COLO668 (cell line): Measurements from ENCODE around the gene SFXN1.
A peak's percentile ranks its signal among the peaks of the same experiment; 100 is the strongest.
"Not testable (repeated sequence)": the region's sequence is repeated elsewhere in the genome, so short reads cannot be mapped to it uniquely, and the experiment has no call there.

Experiments
- DNase-seq: peaks from one replicate; lab custom pipeline; 2025; ENCODE audit not compliant: unreplicated experiment; lab: John Stamatoyannopoulos, UW

SFXN1 gene, protein sequence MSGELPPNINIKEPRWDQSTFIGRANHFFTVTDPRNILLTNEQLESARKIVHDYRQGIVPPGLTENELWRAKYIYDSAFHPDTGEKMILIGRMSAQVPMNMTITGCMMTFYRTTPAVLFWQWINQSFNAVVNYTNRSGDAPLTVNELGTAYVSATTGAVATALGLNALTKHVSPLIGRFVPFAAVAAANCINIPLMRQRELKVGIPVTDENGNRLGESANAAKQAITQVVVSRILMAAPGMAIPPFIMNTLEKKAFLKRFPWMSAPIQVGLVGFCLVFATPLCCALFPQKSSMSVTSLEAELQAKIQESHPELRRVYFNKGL

DNA sequence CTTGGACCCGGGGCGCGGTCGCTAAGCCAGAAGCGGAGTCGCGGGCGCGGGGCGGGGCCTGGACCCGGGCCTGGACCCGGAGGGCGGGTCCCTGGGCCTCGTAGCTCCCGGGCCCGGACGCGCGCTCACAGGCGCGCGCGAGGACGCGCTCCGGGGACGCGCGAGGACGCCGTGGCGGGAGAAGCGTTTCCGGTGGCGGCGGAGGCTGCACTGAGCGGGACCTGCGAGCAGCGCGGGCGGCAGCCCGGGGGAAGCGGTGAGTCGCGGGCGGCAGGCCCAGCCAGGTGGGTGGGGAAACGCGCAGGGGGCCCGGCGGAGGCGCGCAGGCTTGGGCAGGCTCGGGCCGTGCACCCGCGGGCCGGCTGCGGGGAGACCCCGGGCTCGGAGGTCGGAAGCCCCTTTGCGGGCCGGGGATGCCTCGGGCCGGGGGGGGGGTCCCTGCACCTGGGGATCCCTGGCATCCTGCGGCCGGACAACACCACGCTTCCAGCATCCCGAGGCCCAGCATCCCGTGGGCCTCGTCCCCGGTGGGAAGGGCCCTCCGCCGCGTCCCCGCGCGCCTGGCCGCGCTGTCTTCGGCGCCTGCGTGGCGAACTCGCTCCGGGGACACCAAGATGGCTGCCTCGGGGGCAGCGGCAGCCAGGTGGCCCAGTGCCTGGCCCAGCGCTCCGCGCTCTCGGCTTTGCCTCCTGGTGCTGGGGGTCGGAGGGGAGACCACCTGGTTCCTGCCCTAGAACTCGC lies at the start of gene SFXN1:
SFXN1 (plus strand) TSS at position 177 of the 741 bp plus-strand sequence. CDS start 13,544 bp downstream, outside the sequence.
- peak; percentile 88 for DNase-seq

GRCh38 chr5:175434800-175435199 lies 43.6 kb upstream of the SFXN1 start:
- DNase-seq, result no peak

DNA sequence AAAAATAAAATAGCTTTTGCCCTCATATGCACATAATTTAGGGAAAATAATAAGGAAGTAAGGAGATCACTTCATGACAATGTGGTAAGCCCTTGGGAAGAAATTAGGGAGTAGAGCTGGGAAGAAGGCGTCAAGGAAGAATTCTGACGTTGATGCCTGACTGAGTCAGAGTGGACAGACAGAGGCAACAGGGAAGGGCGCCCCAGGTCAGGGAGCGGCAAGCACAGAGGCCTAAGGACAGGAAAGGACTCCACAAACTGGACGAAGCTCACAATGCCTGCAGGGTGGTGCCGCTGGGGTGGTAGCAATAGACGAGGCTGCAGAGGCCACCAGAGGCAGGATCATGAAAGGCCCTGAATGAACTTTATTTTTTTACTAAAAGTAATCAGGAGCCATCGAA lies 42.0 kb upstream of the SFXN1 start:
- DNase-seq, result no peak

GRCh38 chr5:175438234-175438857 lies 40.0 kb upstream of the SFXN1 start:
- DNase-seq, result no peak

GRCh38 chr5:175443514-175444059 lies 34.8 kb upstream of the SFXN1 start:
- DNase-seq, result no peak

DNA sequence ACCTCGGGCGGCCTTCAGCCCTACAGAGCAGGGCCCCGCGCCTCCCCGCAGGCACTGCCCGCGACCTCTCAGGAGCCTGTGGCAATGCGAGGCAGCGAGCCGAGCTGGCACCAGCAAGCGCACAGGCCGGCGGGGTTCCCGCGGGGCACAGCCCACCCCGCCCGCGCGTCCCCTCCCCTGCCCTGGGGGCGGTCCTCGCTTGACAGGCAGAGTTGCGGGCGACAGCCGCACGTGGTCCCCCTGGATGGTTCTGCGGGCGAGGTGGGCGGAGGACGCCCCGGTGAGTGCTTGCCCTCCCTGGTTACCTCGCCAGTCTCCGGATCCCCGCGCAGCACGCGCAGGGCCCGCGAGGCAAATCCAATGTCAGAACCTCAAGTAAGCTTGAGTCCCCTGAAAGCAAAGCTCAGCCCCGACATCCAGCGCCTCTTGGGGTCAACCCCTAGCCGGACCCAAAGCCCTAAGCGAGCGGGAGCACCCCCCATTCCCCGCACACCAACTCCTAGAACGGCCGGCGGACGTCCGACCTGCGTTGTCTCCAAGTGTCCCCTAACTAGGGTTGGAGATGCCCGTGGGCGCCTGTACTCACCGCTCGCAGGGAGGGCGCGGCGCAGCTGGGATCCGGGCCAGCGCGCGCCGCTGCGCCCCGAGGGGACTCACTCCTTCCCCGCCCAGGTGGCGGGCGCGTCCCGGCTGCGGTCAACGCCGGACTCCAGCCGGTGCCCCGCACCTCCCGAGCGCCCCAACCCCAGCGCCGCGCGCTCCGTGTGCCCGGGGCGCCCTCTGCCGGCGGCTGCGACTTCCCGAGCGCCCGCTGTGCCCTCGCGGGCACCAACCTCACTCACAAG lies 34.1 kb upstream of the SFXN1 start, which contains the start of gene DRD1:
DRD1 (minus strand) TSS at position 123 of the 845 bp plus-strand sequence. CDS start 1,083 bp downstream, outside the sequence.
- DNase-seq, result peak; percentile 76

DNA sequence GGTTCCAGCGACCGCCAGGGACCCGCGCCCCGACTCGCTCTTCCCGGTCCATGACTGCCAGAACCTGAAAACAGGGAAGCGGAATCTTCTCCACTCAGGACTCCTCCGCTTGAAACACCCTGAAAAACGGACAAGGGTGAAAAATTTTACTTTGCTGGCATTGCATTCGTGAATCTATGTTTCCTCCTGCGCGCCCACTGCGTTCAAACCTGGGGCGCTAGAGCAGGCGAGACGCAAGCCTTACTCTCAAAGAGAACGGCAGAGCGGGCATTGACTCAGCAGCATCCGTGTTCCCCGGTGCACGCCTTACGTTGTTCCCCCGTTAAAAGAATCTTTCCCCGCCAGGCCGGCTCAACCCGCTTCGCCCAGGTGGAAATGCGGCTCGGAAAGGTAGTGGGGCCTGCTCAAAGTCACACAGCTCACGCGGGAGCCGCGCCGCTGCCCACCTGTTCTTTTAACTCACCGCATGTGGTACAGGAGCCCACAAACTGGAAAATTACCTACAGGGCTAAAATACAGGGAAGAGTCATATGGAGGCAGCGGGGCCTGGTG lies 33.4 kb upstream of the SFXN1 start:
- DNase-seq, result no peak

- not testable (repeated sequence) for DNase-seq
Measured at GRCh38 chr5:175446378-175446777, 32.0 kb upstream of the SFXN1 start.

DNA sequence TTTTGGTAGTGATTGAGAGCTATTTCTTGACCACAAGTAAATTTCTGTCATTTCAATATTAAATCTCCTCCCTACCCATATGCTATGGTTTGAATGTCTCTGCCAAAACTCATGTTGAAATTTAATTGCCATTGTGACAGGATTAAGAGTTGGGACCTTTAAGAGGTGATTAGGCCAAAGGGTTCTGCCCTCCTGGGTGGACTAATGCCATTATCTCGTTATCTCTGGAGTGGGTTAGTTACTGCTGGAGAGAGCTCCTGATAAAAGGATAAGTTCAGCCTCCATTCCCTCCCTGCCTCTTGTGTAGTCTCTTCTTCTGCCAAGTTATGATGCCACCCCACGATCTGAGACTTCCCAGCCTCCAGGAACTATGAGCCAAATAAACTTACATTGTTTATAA lies 30.8 kb upstream of the SFXN1 start:
- no peak for DNase-seq

- no peak for DNase-seq
Measured at GRCh38 chr5:175448276-175448675, 30.1 kb upstream of the SFXN1 start.

GRCh38 chr5:175452166-175452565 lies 26.2 kb upstream of the SFXN1 start:
- no peak for DNase-seq

DNA sequence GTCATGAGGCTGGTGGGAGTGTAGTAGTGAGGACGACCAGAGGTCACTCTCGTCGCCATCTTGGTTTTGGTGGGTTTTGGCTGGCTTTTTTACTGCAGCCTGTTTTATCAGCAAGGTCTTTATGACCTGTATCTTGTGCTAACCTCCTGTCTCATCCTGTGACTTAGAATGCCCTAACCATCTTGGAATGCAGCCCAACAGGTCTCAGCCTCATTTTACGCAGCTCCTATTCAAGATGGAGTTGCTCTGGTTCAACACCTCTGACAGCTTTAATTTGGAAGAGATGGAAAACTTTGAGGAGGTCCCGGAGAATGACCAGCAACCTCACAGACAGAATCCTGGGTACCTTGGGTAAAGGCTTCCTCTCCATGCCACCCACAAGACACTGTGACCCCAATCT lies 24.0 kb upstream of the SFXN1 start:
- DNase-seq, result not testable (repeated sequence)

GRCh38 chr5:175456105-175456742 lies 22.1 kb upstream of the SFXN1 start:
- DNase-seq, result no peak

GRCh38 chr5:175457466-175457865 lies 20.9 kb upstream of the SFXN1 start:
- DNase-seq, result no peak

GRCh38 chr5:175460126-175460525 lies 18.2 kb upstream of the SFXN1 start:
- DNase-seq, result no peak

DNA sequence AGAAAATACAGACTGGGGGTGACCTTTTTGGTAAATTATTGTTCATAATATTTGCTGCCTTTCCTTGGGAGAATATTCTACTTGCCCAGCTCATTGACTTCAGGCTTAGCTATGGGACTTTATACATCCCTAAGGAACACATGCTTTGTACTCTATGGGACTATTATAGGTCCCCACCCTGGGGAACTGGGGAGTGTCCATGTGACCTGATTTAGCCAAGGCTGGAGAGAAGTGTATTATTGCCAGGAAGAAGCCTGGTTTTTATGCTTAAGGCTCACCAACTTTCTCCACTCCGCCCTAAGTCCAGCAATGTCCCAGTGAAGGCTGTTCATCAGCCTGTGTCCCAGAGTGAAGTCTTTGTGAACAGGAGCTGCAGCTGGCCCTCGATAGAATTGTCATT lies 17.8 kb upstream of the SFXN1 start:
- DNase-seq, result no peak

GRCh38 chr5:175461370-175461769 lies 17.0 kb upstream of the SFXN1 start:
- DNase-seq, result no peak

DNA sequence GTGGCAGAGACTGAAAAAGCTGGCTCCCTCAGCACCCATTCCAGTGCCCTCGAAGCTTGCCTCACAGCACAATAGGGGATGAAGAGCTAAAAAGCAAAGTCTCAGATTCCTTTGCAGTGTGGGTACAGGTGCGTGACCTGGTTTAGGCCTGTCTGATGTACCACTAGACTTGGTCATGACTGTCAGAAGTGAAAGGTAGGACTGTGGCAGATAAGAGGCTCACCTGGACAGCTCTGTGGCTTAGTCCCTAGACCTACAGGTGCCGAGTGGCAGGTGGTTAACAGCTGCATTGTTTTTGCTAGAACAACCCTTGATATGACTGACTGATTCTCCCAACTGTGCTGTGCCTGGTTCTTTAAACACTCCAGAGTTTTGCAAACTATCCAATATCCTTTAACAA lies 14.7 kb upstream of the SFXN1 start:
- DNase-seq, result peak; percentile 79

DNA sequence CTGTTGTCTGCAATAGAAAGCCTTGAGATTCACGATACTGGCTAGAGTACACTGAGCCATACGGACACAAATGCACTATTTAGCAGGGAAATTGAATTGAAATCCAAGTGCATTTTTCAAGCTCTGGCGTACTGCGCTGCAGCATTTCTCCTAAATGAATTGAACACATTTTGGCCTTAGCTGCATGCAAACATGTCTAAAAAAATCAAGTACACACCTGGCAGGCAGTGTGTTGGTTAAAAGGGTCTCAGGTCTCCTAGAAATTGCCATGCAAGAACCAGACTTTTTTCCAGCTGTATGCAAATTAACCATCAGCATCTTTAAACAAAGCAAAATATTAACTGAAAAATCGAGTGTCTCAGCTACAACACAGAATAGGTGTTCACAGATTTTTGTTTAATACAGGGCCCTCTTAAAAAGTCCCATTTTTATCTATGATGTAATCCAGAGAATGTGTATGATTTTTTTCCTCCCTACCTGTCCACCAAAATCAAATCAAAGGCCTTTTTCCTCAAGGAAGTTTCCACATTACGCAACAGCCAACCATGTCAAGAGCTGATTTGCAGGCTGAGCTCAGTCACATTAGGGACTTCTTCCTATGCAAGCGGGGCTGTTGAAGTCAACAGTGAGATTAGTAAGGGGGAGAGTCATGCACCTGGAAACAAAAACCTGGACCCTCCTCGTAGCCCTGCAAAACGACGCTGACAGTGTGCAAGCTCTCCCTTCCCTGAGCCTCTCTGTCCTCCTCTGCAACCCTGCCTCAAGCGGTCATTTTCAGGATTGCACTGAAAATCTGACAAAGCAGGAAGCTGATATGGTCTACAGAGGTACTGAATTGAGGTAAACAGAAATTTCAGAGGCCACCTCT lies 14.1 kb upstream of the SFXN1 start:
- peak; percentile 77 for DNase-seq
